Measurements from ENCODE around the gene NHLRC2. TPM values are rescaled to one million over a fixed set of nuclear protein-coding genes. Genes with fewer than 3 reads are reported as not detected.

Gene NHLRC2
- total and polyA plus RNA-seq, 2 of the 13 experiments (the other 11 are each of a cell fraction or from before 2014, with no cell fraction given): 7.6 to 12.7 TPM

- TF ChIP-seq ZNF646 (CRISPR knock-in tag; IDR thresholded peaks at IDR 0.05): peak; percentile 61; the same call in 1 of the 2 replicates
Measured at GRCh38 chr10:113961182-113962031, 106.9 kb downstream of the NHLRC2 start (continued).

- H3K36me3 ChIP-seq (replicated peaks in 1 of 2; ENCODE audit: control insufficient read depth in 1 of 2, insufficient read depth in 2 of 2, low read length in 2 of 2): no peaks in the 10 kb centered on the region
- BruUV-seq (replicated peaks): no TSS peak
- in situ Hi-C loops (cut with HindIII; ENCODE audit: extremely low pct_ligation_motif_present, low pct_unique_long_range_greater_than_20kb): no loop called here
Measured at GRCh38 chr10:113965077-113965476, 110.6 kb downstream of the NHLRC2 start.

More at GRCh38 chr10:113965077-113965476, 110.6 kb downstream of the NHLRC2 start:
- Histone ChIP-seq H3K4me1 (ENCODE audit: insufficient read depth, low read length) (peaks cover 22% of the 10 kb centered on the region), H3K79me2 (ENCODE audit: insufficient read depth, low read length) (no peaks in the 10 kb centered on the region), H4K20me1 (ENCODE audit: insufficient read depth, low read length) (no peaks in the 10 kb centered on the region), H3K4me3 (replicated peaks in 1 of 3; ENCODE audit: insufficient read depth in 1 of 3, low read depth in 2 of 3, low read length in 3 of 3) (no peak overlapping the region), H3K27ac (ENCODE audit: extremely low read length, insufficient read depth, low read length) (no peak overlapping the region), H2AFZ (ENCODE audit: low read length) (no peak overlapping the region), H3K9me3 (ENCODE audit: low read length) (no peaks in the 10 kb centered on the region), H3K9ac (ENCODE audit: insufficient read depth, low read depth, low read length) (no peak overlapping the region), H3K27me3 (ENCODE audit: control insufficient read depth in 1 of 2, insufficient read depth in 2 of 2, low read length in 2 of 2) (no peaks in the 10 kb centered on the region; a peak in 1 of 5 replicates), H3K4me2 (ENCODE audit: low read depth, low read length) (no peak overlapping the region; the same call in 1 of the 2 replicates)
- ChIA-PET POLR2A (no interaction called here), CTCF (ENCODE audit: low intra/inter-chr PET ratio, low total read pairs) (no interaction called here)
- TF ChIP-seq GABPA (IDR thresholded peaks at IDR 0.05; ENCODE audit: low read depth, low read length) (no peak), GABPA (CRISPR knock-in tag; IDR thresholded peaks at IDR 0.05; ENCODE audit: low read depth) (0 out of 2 replicates have a peak, but pooled peaks have one; percentile 42), NR3C1 (CRISPR knock-in tag; IDR thresholded peaks at IDR 0.05) (no peak)
- no peak for FAIRE-seq
- no peak for ATAC-seq
- DNase-seq (ENCODE audit: low spot score): no peak
- WGBS (ENCODE audit: low lambda C conversion rate): 17% methylated on average over 2 of the region's 2 CpGs
- intact Hi-C loops (cut with micrococcal nuclease; ENCODE audit: unreplicated experiment): no loop called here
